GM18520 (cell line): ENCODE results near the gene RAB27A.
A peak's percentile ranks its signal among the peaks of the same experiment; 100 is the strongest.
"Not testable (repeated sequence)": the region's sequence is repeated elsewhere in the genome, so short reads cannot be mapped to it uniquely, and the experiment has no call there.

Experiments used
- ATAC-seq: cut with Tn5 transposase; IDR thresholded peaks from one replicate; pipeline ENCODE4 v1.9.1; 2021; ENCODE audit not compliant: unreplicated experiment

RAB27A gene

GRCh38 chr15:55282284-55282833 is 7.3 kb downstream of the RAB27A start:
- no peak for ATAC-seq

GRCh38 chr15:55281517-55282228 is 7.9 kb downstream of the RAB27A start:
- ATAC-seq = no peak

GRCh38 chr15:55280589-55280988 is 9.0 kb downstream of the RAB27A start:
- not testable (repeated sequence) for ATAC-seq

DNA sequence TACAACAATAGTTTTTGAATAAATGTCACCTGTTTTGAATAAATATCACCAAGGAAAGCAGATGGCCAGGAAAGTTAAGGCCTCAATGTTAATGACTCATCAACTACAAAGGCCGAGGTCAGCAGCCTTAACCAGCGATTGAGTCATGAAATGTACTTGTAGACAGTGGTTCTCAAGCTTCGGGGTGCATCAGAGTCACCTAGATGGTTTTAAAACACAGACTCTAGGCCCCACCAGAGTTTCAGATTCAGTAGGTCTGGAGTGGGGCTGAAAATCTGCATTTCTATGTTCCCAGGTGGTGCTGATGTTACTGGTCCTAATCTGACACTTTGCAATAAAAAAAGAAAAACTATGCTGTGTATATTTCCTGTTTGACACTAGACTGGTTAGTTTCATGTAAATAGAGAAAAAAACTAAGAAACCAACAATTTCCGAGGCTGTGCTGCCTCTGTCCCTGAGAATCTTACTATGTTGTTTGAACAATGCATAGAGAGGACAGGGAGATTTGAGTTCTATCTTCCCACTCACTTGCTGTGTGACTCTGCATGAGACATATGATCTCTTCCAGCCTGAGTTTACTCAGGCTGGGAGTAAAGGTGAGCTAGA is 9.8 kb downstream of the RAB27A start:
- ATAC-seq = peak; percentile 76

GRCh38 chr15:55279100-55279745 is 10.4 kb downstream of the RAB27A start:
- no peak for ATAC-seq

GRCh38 chr15:55277715-55278114 is 11.9 kb downstream of the RAB27A start:
- no peak for ATAC-seq

DNA sequence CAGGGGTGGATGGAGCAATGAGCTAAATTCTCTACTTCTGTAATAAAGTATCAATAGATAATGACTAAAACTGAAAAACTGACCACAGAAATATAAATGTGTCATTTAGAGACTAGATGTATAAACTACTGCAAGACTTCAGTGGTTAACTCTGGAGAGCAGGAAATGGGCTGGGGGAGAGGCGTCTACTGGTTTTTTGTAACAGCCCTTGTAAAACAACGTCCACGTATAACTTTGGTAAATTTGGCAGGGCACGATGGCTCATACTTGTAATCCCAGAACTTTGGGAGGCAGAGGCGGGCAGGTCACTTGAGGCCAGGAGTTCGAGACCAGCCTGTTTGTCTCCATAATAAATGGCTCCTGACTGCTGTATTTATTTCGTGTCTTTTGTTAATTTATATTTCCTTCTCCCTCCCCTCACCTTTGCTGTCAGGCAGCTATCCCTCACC is 12.5 kb downstream of the RAB27A start:
- ATAC-seq = peak; percentile 36

GRCh38 chr15:55276324-55276723 is 13.3 kb downstream of the RAB27A start:
- ATAC-seq = no peak

DNA sequence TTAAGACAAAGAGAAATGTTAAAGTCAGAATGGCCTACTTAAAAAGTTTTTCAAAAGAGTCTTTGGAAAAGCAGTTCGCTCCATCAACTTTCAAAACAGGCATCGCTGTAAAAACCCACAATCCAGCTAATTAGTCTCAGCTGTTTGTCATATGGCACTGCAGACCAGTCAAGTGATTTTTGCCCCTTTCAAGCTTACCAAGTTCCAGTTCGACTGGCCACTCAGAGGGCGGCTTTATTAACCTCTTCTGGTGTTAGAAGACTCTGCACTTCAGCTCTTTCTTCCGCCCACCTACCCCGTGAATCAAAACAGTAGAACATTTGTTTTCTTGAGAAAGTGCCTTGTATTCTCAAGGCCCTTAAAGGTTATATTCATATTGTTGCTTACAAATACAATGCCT is 19.3 kb downstream of the RAB27A start:
- ATAC-seq = no peak

DNA sequence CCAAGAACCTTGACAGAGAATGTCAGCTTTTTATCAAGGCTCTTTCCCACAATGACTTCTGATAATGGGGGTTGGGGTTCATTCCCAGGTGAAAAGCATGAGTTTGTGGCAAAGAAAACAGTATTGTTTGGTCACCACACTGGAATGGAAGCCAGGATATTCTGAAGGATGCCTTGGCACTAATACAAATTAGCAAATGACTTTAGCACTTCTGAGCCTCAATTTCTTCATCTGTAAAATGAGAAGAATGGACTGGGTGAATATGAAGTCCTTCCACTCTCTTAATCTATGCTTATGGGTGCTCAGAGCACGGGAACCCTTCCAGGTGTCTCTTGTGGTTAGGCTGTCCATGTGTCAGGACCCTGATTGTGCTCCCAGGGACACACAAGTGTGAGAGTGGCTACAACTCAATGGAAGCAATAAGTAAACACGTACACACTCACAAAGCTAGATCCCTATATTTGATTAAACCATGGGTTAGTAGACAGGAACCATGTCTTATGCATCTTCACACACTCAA is 21.4 kb downstream of the RAB27A start:
- ATAC-seq = no peak

DNA sequence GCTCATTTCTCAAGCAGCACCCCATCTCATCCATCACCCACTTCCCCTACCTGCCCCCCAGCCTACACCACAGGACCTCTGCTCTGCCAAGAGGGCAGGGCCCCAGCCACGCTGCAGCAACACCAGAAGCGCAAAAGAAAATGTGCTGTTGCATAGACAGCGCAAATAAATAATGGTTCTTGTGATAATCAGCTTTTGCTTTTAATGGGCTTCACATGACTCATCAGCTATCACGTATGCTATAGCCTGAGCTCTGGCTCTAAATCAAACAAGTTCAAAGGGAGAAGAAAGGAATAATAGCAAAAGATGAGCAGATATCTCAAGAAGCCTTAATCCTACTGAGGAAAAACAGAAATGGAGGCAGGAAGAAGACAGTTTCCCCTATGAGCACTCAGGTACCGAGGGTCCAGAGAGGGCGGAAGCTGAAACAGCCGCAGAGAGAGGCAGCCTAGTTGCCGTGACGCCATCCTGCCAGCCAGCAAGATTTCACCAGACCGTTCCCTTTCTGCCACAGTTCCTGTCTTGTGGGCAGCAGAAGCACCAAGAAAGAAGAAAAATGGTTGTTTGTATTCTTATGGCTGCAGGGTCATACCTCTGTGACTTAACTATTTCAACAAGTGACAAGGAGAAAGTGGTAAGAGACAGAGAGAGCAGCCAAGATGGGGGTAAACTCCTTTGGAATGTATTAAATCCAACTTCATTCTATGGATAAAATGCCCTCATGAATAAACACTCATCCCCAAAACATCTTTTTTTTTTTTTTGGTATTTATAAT is 22.0 kb downstream of the RAB27A start:
- ATAC-seq = peak; percentile 85

DNA sequence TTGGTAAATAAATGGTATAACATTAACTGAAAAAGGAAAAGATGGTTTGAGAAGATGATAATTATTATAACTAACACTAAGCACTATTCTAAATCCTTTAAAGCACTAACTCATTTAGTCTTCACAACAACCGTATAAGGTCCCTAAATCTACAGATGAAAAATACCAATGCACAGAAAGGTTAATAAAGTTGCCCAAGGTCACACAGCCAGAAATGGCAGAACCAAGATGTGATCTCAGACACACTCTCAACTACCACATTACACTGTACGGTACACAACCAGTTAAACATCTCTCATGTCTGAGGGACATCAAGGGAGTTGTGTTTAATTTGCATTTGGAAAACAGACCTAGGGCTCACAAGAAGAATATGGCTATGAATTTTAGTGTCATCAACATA is 23.1 kb downstream of the RAB27A start:
- no peak for ATAC-seq

DNA sequence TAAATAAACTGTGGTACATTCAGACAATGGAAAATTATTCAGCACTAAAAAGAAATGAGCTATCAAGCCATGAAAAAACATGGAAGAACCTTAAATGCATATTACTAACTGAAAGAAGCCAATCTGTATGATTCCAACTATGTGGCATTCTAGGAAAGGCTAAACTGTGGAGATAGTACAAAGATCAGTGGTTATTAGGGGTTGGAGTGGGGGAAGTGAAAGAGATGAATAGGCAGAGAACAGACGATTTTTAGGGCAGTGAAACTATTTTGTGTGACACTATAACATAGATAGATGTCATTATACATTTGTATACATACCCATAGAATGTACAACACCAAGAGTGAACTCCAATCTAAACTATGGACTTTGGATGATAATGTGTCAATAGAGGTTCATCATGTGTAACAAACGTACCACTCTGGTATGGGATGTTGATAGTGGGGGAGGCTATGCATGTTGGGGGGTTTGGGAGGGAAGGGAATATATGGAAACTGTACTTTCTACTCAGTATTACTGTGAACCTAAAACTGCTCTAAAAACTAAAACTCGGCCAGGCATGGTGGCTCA is 29.0 kb downstream of the RAB27A start:
- no peak for ATAC-seq

DNA sequence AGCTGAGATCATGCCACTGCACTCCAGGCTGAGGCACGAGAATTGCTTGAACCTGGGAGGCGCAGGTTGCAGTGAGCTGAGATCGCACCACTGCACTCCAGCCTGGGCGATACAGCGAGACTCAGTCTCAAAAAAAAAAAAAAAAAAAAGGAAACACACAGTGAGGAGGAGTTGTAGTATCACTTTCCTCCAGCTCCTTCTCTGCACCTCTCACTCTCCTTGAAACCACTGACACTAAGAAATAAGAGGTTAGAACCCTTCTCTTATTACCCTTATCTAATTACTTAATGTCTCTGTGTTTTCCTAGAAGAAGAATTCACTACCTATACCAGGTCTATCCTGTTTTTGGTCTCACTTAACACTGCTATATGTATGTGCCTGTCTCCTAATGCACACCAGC is 31.7 kb downstream of the RAB27A start:
- no peak for ATAC-seq

GRCh38 chr15:55257012-55257670 is 32.5 kb downstream of the RAB27A start:
- ATAC-seq = no peak

DNA sequence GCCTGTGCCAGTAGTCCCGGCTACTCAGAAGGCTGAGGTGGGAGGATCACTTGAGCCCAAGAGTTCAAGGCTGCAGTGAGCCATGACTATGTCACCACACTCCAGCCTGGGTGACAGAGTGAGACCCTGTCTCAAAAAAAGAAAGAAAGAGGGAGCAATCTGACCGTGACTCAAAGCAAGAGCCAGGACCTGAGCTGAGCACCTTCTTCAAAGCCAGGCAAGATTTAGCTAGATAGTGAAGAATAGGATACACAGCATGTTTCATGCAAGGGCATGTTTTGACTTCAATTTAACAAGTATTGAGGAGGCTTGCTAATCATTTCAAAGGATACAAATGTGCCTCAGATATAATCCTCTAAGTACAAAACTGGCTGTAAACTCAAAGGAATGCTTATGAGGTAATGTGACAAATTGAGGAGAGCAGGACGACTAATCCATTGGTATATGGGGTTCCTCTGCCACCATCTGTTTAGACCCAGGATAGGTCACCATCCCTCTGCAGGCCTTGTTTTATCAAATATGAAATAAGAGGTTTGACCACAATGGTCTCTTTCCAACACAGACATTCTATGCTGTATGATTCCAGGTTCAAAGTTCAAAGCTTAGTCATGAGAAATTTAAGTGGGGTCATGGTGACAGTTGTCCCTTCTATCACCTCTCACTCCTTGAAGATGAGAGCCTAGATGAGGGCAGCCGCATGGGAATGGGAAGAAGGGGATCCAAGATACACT is 33.2 kb downstream of the RAB27A start:
- no peak for ATAC-seq

- peak; percentile 45 for ATAC-seq
Measured at GRCh38 chr15:55255714-55256113, 33.9 kb downstream of the RAB27A start.

DNA sequence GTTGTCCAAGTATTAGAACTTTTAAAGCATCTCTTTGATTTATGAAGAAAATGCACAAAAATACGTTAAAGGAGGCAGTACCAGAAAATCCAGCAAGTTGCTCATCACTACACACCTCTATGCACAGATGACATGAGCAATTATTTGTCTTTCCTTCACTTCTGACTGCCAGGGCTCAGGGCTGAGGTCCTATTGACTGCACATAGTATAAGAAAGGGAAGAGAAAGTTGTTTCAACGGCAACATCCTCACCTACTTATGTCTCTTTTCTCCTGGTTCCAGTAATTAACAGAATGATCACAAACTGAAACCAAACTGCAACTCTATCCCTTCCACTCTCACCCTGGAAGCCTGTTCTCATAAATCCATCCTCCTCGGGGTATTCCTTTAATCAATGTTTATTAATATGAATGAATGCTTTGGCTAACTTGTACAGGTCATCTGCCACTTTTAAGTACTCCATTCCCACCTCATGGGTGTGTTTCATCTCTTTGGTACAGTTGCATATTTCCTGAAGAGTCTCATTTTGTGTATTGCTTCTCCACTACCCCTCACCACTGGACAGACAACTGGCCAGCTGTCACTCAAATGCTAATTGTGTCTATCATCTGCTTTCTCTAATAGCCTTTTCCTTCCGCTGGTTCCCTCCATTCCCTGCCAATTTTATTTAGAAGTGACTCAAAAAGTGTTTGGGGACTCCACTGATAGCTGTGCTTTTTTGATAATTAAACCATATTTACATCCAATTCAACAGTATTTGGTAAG is 34.5 kb downstream of the RAB27A start:
- ATAC-seq = no peak

DNA sequence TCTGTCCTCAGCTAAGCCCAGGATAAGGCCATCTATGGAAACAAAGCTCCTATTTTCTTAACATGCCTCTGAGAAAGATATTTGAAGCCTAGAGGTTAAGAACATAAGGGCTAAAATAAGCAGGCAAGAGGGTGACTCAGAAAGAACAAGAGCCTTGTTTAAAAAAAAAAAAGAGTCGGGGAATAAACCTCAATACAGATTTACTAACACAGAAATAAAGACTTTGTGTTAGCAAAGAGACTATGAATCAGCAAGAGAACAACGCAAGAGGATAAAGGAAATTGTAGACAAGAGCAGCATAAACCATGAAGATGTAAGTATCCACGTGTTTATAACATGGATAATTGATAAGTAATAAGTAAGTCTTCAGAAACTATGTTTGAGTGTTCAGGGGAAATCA is 36.0 kb downstream of the RAB27A start:
- no peak for ATAC-seq
